HepG2 (cell line): ENCODE measurements around the gene TC2N. TPM values are rescaled to one million over a fixed set of nuclear protein-coding genes. Genes with fewer than 3 reads are reported as not detected.

Source experiments
- ATAC-seq: fragments of 200-7000 bp; cut with Tn5 transposase; 3 replicates; pipeline ENCODE4 v1.9.1; 2020; ENCODE audit warnings: mild to moderate bottlenecking, moderate library complexity
- BruUV-seq: library from RNA; stranded (reverse); fragments of 400-500 nt; replicated peaks from 2 replicates; lab custom pipeline; 2021; lab: Mats Ljungman, UMichigan
- CTCF ChIA-PET: fragments of 300-600 bp; formaldehyde crosslinking; extraction: SDS; loops from one replicate; lab custom pipeline; 2021; ENCODE audit warnings: low total read pairs, inconsistent platforms, low intra/inter-chr PET ratio; lab: Yijun Ruan, JAX
- POLR2A ChIA-PET: fragments of 350-600 bp; sonication (Branson Sonifier 250); formaldehyde crosslinking; loops from one replicate; lab custom pipeline; 2020; ENCODE audit warnings: antibody characterized with exemption, inconsistent platforms; lab: Yijun Ruan, JAX
- DNase-seq: peaks from one replicate; pipeline ENCODE4 v3.0.0-alpha.2; 2015; ENCODE audit warnings: low spot score
- FAIRE-seq: peaks from 3 replicates; lab custom pipeline; 2011; peaks lifted over from hg19 to GRCh38; lab: Jason Lieb, UNC
- H2AFZ ChIP-seq: one replicate; pipeline ENCODE4 v1.6.1; 2011; ENCODE audit warnings: low read length, inconsistent platforms
- H3K27ac ChIP-seq: fragments of 300-600 bp; 3 replicates; pipeline ENCODE4 v1.8.0; 2011; ENCODE audit warnings: mixed run types, mild to moderate bottlenecking, mixed read lengths, low read length, inconsistent platforms; ENCODE audit not compliant: insufficient read depth; ENCODE audit errors: extremely low read length
- H3K27me3 ChIP-seq, 2 experiments: fragments of 200-600 bp in 1 of 2; 2 replicates in 1 of 2; 3 replicates in 1 of 2; pipeline versions ENCODE4 v1.6.0 to v1.8.0; 2011; ENCODE audit warnings: low read length in 2 of 2, mild to moderate bottlenecking in 2 of 2, moderate library complexity in 2 of 2, inconsistent platforms in 1 of 2; ENCODE audit not compliant: insufficient read depth in 2 of 2, control insufficient read depth in 1 of 2
- H3K36me3 ChIP-seq, 2 experiments: fragments of 200-600 bp in 1 of 2; replicated peaks in 1 of 2; 2 replicates in 1 of 2; 3 replicates in 1 of 2; pipeline versions ENCODE4 v1.5.1 to v1.8.0; 2011; ENCODE audit warnings: low read length in 2 of 2, inconsistent platforms in 1 of 2; ENCODE audit not compliant: insufficient read depth in 2 of 2, control insufficient read depth in 1 of 2
- H3K4me1 ChIP-seq: 2 replicates; pipeline ENCODE4 v1.5.1; 2012; ENCODE audit warnings: low read length, inconsistent platforms; ENCODE audit not compliant: insufficient read depth
- H3K4me2 ChIP-seq: 2 replicates; pipeline ENCODE4 v1.6.0; 2011; ENCODE audit warnings: low read depth, low read length, inconsistent platforms
- H3K4me3 ChIP-seq, 3 experiments: fragments of 200-600 bp in 1 of 3; sonication (generic), shearing (Covaris generic) in 1 of 3; replicated peaks in 1 of 3; 2 replicates each; pipeline ENCODE4 v1.5.1; 2011 to 2016; ENCODE audit warnings: low read length in 3 of 3, inconsistent platforms in 2 of 3, low read depth in 2 of 3, mild to moderate bottlenecking in 2 of 3, control low read depth in 1 of 3, mixed read lengths in 1 of 3; ENCODE audit not compliant: insufficient read depth in 1 of 3
- H3K79me2 ChIP-seq: one replicate; pipeline ENCODE4 v1.6.1; 2011; ENCODE audit warnings: low read length, inconsistent platforms; ENCODE audit not compliant: insufficient read depth
- H3K9ac ChIP-seq: 2 replicates; pipeline ENCODE4 v1.6.0; 2011; ENCODE audit warnings: mild to moderate bottlenecking, low read depth, low read length, inconsistent platforms; ENCODE audit not compliant: insufficient read depth
- H3K9me3 ChIP-seq: 2 replicates; pipeline ENCODE4 v1.5.1; 2012; ENCODE audit warnings: mild to moderate bottlenecking, low read length
- H4K20me1 ChIP-seq: 2 replicates; pipeline ENCODE4 v1.6.0; 2011; ENCODE audit warnings: inconsistent platforms, mild to moderate bottlenecking, low read length, moderate library complexity; ENCODE audit not compliant: insufficient read depth
- CEBPG ChIP-seq: IDR thresholded peaks from 2 replicates; pipeline ENCODE4 v1.6.1; 2016
- ELF3 ChIP-seq: IDR thresholded peaks from 2 replicates; pipeline ENCODE4 v1.6.1; 2016; ENCODE audit warnings: missing genetic modification reagents, missing compliant biosample characterization
- ETV5 ChIP-seq: IDR thresholded peaks from 2 replicates; pipeline ENCODE4 v1.6.1; 2018; ENCODE audit warnings: missing biosample characterization, missing genetic modification reagents, inconsistent platforms, borderline replicate concordance
- FOSL2 ChIP-seq: sonication (generic); formaldehyde crosslinking; IDR thresholded peaks from 2 replicates; pipeline ENCODE4 v1.4.0; 2020; ENCODE audit warnings: missing genetic modification reagents
- FOXM1 ChIP-seq: sonication (generic); formaldehyde crosslinking; IDR thresholded peaks from 2 replicates; pipeline ENCODE4 v1.5.0; 2020; ENCODE audit warnings: missing genetic modification reagents
- RXRB ChIP-seq: IDR thresholded peaks from 2 replicates; pipeline ENCODE4 v1.6.1; 2016; ENCODE audit warnings: borderline replicate concordance, missing genetic modification reagents, missing compliant biosample characterization
- SNAPC5 ChIP-seq: sonication (generic); formaldehyde crosslinking; IDR thresholded peaks from 2 replicates; pipeline ENCODE4 v1.8.1; 2023; ENCODE audit warnings: mild to moderate bottlenecking, missing genetic modification reagents, borderline replicate concordance
- TBP ChIP-seq: sonication (generic); formaldehyde crosslinking; IDR thresholded peaks from 2 replicates; pipeline ENCODE4 v1.5.0; 2020; ENCODE audit warnings: missing genetic modification reagents
- XBP1 ChIP-seq: sonication (generic); formaldehyde crosslinking; IDR thresholded peaks from 2 replicates; pipeline ENCODE4 v1.5.0; 2020; ENCODE audit warnings: missing genetic modification reagents
- ZNF33B ChIP-seq: sonication (generic); formaldehyde crosslinking; IDR thresholded peaks from 2 replicates; pipeline ENCODE4 v1.5.1; 2020; ENCODE audit warnings: mild to moderate bottlenecking, missing genetic modification reagents
- WGBS: methylation state at CpG from one replicate; pipeline ENCODE4 v1.1.6; 2017; ENCODE audit warnings: low lambda C conversion rate; 5-methylcytosine and 5-hydroxymethylcytosine counted together
- in situ Hi-C: cut with HindIII; loops from 2 replicates; pipeline ENCODE4 v1.10.0; 2017; ENCODE audit warnings: low pct_unique_long_range_greater_than_20kb; ENCODE audit not compliant: extremely low pct_ligation_motif_present
- intact Hi-C: fragments of 100-400 bp; cut with micrococcal nuclease; formaldehyde crosslinking; loops from one replicate; pipeline ENCODE4 v1.10.0; 2022; ENCODE audit not compliant: unreplicated experiment
- polyA plus RNA-seq, 8 experiments: library from polyadenylated mRNA; depleted of rRNA in 3 of 8; stranded (reverse) in 7 of 8; unstranded in 1 of 8; fragments of >200 nt; fragmentation: Illumina TruSeq in 4 of 8; extraction: Trizol in 4 of 8; gene quantifications; 2 replicates each; pipeline versions ENCODE4 v1.2.1 to v1.2.3, GENCODE V29; 2011 to 2016; ENCODE audit warnings: low read depth in 4 of 8, missing spikeins in 1 of 8, mixed read lengths in 1 of 8; ENCODE audit not compliant: insufficient read depth in 1 of 8
- total RNA-seq, 5 experiments: library from RNA; depleted of rRNA; stranded (reverse); fragments of >200 nt; fragmentation: Illumina TruSeq; extraction: Trizol; gene quantifications; 2 replicates each; pipeline ENCODE4 v1.2.3, GENCODE V29; 2016; ENCODE audit warnings: low read depth in 1 of 5
- TF ChIP-seq, protein P1 (sequence below): sonication (generic); formaldehyde crosslinking; IDR thresholded peaks from 2 replicates; pipeline ENCODE4 v1.4.0; 2020; ENCODE audit warnings: missing genetic modification reagents, borderline replicate concordance

Gene TC2N
- total and polyA plus RNA-seq, 2 of the 13 experiments (the other 11 are each of a cell fraction or from before 2014, with no cell fraction given) = 0.03 TPM; not detected in 1

- TF ChIP-seq ZNF33B (CRISPR knock-in tag) (no peak), SNAPC5 (CRISPR knock-in tag) (no peak), TBP (CRISPR knock-in tag) (no peak), FOXM1 (CRISPR knock-in tag) (no peak), ETV5 (CRISPR knock-in tag) (no peak)
- TF ChIP-seq, all 625 proteins: peak for 0
These were observed 122.0 kb downstream of the TC2N start (continued) for GRCh38 chr14:91745344-91745743.

- intact Hi-C loops = no loop called here
- WGBS = 28% methylated on average over 2 of the region's 2 CpGs
- H3K4me1 ChIP-seq = peaks cover 9% of the 10 kb centered on the region
- H3K4me3 ChIP-seq = no peak overlapping the region
- no peak; the same call in 2 of the 3 replicates for ATAC-seq
- FAIRE-seq = no peak
- in situ Hi-C loops = no loop called here
- no peak overlapping the region for H3K4me2 ChIP-seq
- no peak overlapping the region for H3K27ac ChIP-seq
- no TSS peak for BruUV-seq
- H2AFZ ChIP-seq = no peak overlapping the region
- no peaks in the 10 kb centered on the region for H4K20me1 ChIP-seq
- H3K79me2 ChIP-seq = no peaks in the 10 kb centered on the region
- ChIA-PET POLR2A (no interaction called here), CTCF (no interaction called here)
- H3K27me3 ChIP-seq = no peaks in the 10 kb centered on the region
- H3K9me3 ChIP-seq = no peaks in the 10 kb centered on the region
- TF ChIP-seq, protein P1, sequence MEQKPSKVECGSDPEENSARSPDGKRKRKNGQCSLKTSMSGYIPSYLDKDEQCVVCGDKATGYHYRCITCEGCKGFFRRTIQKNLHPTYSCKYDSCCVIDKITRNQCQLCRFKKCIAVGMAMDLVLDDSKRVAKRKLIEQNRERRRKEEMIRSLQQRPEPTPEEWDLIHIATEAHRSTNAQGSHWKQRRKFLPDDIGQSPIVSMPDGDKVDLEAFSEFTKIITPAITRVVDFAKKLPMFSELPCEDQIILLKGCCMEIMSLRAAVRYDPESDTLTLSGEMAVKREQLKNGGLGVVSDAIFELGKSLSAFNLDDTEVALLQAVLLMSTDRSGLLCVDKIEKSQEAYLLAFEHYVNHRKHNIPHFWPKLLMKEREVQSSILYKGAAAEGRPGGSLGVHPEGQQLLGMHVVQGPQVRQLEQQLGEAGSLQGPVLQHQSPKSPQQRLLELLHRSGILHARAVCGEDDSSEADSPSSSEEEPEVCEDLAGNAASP (CRISPR knock-in tag) = peak; percentile 63; the same call in 1 of the 2 replicates
- TF ChIP-seq FOSL2 (CRISPR knock-in tag) (0 out of 2 replicates have a peak, but pooled peaks have one; percentile 45), XBP1 (CRISPR knock-in tag) (no peak), ELF3 (CRISPR knock-in tag) (0 out of 2 replicates have a peak, but pooled peaks have one; percentile 23), RXRB (CRISPR knock-in tag) (0 out of 2 replicates have a peak, but pooled peaks have one; percentile 24), CEBPG (no peak)
- H3K9ac ChIP-seq = no peak overlapping the region
- H3K36me3 ChIP-seq = no peaks in the 10 kb centered on the region
- no peak for DNase-seq
These were observed 123.3 kb downstream of the TC2N start for GRCh38 chr14:91744068-91744480.
